Spleen (tissue), 11 donors: ENCODE data around the gene CPSF7. TPM values are rescaled to one million over a fixed set of nuclear protein-coding genes. Genes with fewer than 3 reads are reported as not detected.
"Not testable (repeated sequence)": the region's sequence is repeated elsewhere in the genome, so short reads cannot be mapped to it uniquely, and the experiment has no call there.

ENCODE experiments used
- DNase-seq: peaks from one replicate; pipeline ENCODE4 v3.0.0-alpha.2; 2020
- H3K27ac ChIP-seq, 8 donors: fragments of 200-600 bp; sonication (generic) in 7 of 8; 1 replicate in 4 of 8; 2 replicates in 4 of 8; pipeline versions ENCODE4 v1.5.0 to v1.8.0; 2016 to 2021; ENCODE audit warnings: inconsistent platforms in 4 of 8, mild to moderate bottlenecking in 4 of 8, moderate library complexity in 1 of 8
- H3K27me3 ChIP-seq, 7 donors: fragments of 200-600 bp; sonication (generic) in 6 of 7; replicated peaks in 1 of 7; 1 replicate in 4 of 7; 2 replicates in 3 of 7; pipeline versions ENCODE4 v1.5.0 to v1.8.0; 2016 to 2021; ENCODE audit warnings: inconsistent platforms in 3 of 7, mild to moderate bottlenecking in 1 of 7
- H3K36me3 ChIP-seq, 6 donors: fragments of 200-600 bp; sonication (generic) in 5 of 6; 1 replicate in 4 of 6; 2 replicates in 2 of 6; pipeline versions ENCODE4 v1.5.0 to v1.8.0; 2016 to 2021; ENCODE audit warnings: inconsistent platforms in 2 of 6
- H3K4me1 ChIP-seq, 6 donors: fragments of 200-600 bp; sonication (generic) in 5 of 6; 1 replicate in 3 of 6; 2 replicates in 3 of 6; pipeline versions ENCODE4 v1.5.0 to v1.8.0; 2016 to 2021; ENCODE audit warnings: inconsistent platforms in 3 of 6
- H3K4me3 ChIP-seq, 8 donors: fragments of 200-600 bp; sonication (generic) in 7 of 8; 1 replicate in 4 of 8; 2 replicates in 4 of 8; pipeline versions ENCODE4 v1.5.0 to v1.8.0; 2016 to 2021; ENCODE audit warnings: inconsistent platforms in 4 of 8, mild to moderate bottlenecking in 4 of 8, moderate library complexity in 2 of 8
- H3K9me3 ChIP-seq, 8 donors: fragments of 200-600 bp; sonication (generic) in 7 of 8; 1 replicate in 4 of 8; 2 replicates in 4 of 8; pipeline versions ENCODE4 v1.5.0 to v1.8.0; 2016 to 2021; ENCODE audit warnings: inconsistent platforms in 4 of 8
- POLR2A ChIP-seq, 3 donors: fragments of 450-650 bp; IDR thresholded peaks; one replicate each; pipeline ENCODE4 v1.5.1; 2017; ENCODE audit warnings: antibody characterized with exemption in 3 of 3, mild to moderate bottlenecking in 1 of 3
- POLR2AphosphoS5 ChIP-seq, 3 donors: sonication (generic); formaldehyde crosslinking; IDR thresholded peaks; one replicate each; pipeline ENCODE4 v1.5.1; 2017; ENCODE audit warnings: antibody characterized with exemption in 3 of 3
- WGBS, 5 donors: extraction: QIAGEN DNeasy Blood & Tissue Kit in 3 of 5; methylation state at CpG; one replicate each; pipeline versions ENCODE4 v1.1.5 to v1.1.7; 2013 to 2018; 5-methylcytosine and 5-hydroxymethylcytosine counted together
- intact Hi-C: fragments of 100-400 bp; cut with DNase I; formaldehyde crosslinking; loops from one replicate; pipeline ENCODE4 v1.15.0; 2023; ENCODE audit warnings: low total_unique reads
- polyA plus RNA-seq, 3 donors: library from polyadenylated mRNA; stranded (reverse); fragments of 200-250 nt; gene quantifications; one replicate each; pipeline ENCODE4 v1.2.1, GENCODE V29; 2013
- total RNA-seq, 7 donors: library from RNA; depleted of rRNA in 3 of 7; stranded (reverse); fragments of >200 nt in 3 of 7; fragmentation: NEBNext Ultra II Directional in 4 of 7; extraction: Animal tissue kit (Norgen Biotek cat#: 25700) in 4 of 7; gene quantifications; one replicate each; pipeline versions ENCODE4 v1.1.0 to v1.2.1, GENCODE V29; 2016 to 2021
- TF ChIP-seq, protein P1 (sequence below), 11 experiments: fragments of 200-600 bp in 7 of 11; fragments of 450-650 bp in 4 of 11; sonication (generic) in 4 of 11; IDR thresholded peaks in 8 of 11; conservative IDR thresholded peaks in 3 of 11; 1 replicate in 7 of 11; 2 replicates in 4 of 11; pipeline versions ENCODE4 v1.4.0 to v1.8.0; 2016 to 2021; ENCODE audit warnings: antibody characterized with exemption in 11 of 11, inconsistent platforms in 4 of 11, mild to moderate bottlenecking in 1 of 11
- donor health status: healthy with polysubstance abuse.
- donor health status: DM: no; HTN: no; CAD: no; lungs with moderate emphysema.
- donor health status: DM: no; HTN: no; CAD: no.
- donor health status: Bipolar disorder and iron deficiency.
- donor health status: healthy.
- donor health status: DM: no; HTN: no; CAD: no.
- donor health status: DM: yes; HTN: yes; CAD: no.

Gene CPSF7
- total and polyA plus RNA-seq, 10 donors, result 30.0 to 94.3 (median 67.7) TPM

- no peaks in the 10 kb centered on the region for H3K9me3 ChIP-seq
- intact Hi-C loops, result no loop called here
- TF ChIP-seq POLR2AphosphoS5 (IDR thresholded peaks at IDR 0.05) (no peak), POLR2A (IDR thresholded peaks at IDR 0.05) (no peak)
- TF ChIP-seq, protein P1, sequence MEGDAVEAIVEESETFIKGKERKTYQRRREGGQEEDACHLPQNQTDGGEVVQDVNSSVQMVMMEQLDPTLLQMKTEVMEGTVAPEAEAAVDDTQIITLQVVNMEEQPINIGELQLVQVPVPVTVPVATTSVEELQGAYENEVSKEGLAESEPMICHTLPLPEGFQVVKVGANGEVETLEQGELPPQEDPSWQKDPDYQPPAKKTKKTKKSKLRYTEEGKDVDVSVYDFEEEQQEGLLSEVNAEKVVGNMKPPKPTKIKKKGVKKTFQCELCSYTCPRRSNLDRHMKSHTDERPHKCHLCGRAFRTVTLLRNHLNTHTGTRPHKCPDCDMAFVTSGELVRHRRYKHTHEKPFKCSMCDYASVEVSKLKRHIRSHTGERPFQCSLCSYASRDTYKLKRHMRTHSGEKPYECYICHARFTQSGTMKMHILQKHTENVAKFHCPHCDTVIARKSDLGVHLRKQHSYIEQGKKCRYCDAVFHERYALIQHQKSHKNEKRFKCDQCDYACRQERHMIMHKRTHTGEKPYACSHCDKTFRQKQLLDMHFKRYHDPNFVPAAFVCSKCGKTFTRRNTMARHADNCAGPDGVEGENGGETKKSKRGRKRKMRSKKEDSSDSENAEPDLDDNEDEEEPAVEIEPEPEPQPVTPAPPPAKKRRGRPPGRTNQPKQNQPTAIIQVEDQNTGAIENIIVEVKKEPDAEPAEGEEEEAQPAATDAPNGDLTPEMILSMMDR (IDR thresholded peaks at IDR 0.05 in 8 of 11, conservative IDR thresholded peaks at IDR 0.05 in 3 of 11), result no peak
- DNase-seq, result no peak
- 88 to 98% (median 94%) methylated on average over 6 of the region's 6 CpGs for WGBS, 5 donors
- H3K27me3 ChIP-seq, result no peaks in the 10 kb centered on the region
- no peak overlapping the region for H3K4me3 ChIP-seq
- peaks cover 0 to 15% (median 7%) of the 10 kb centered on the region in 6 donors for H3K4me1 ChIP-seq
- H3K36me3 ChIP-seq, result peaks cover 0 to 100% (median 87%) of the 10 kb centered on the region in 6 donors
- no peak overlapping the region for H3K27ac ChIP-seq
These were observed 12.8 kb upstream of the CPSF7 start for GRCh38 chr11:61442616-61443015.

GRCh38 chr11:61439615-61440014 is 9.8 kb upstream of the CPSF7 start:
- no peak overlapping the region for H3K4me3 ChIP-seq
- peaks cover 0 to 24% (median 19%) of the 10 kb centered on the region in 6 donors for H3K4me1 ChIP-seq
- H3K36me3 ChIP-seq, result peaks cover 0 to 90% (median 66%) of the 10 kb centered on the region in 6 donors
- H3K9me3 ChIP-seq, result no peaks in the 10 kb centered on the region
- TF ChIP-seq, protein P1 (IDR thresholded peaks at IDR 0.05 in 8 of 11, conservative IDR thresholded peaks at IDR 0.05 in 3 of 11), result no peak
- no peak for TF ChIP-seq POLR2AphosphoS5 (IDR thresholded peaks at IDR 0.05)
- TF ChIP-seq POLR2A (IDR thresholded peaks at IDR 0.05), result no peak
- H3K27ac ChIP-seq, result no peak overlapping the region
- H3K27me3 ChIP-seq, result no peaks in the 10 kb centered on the region
- intact Hi-C loops, result no loop called here
- no peak for DNase-seq
- WGBS, 5 donors, result 95 to 100% (median 99%) methylated on average over 1 of the region's 1 CpG

DNA sequence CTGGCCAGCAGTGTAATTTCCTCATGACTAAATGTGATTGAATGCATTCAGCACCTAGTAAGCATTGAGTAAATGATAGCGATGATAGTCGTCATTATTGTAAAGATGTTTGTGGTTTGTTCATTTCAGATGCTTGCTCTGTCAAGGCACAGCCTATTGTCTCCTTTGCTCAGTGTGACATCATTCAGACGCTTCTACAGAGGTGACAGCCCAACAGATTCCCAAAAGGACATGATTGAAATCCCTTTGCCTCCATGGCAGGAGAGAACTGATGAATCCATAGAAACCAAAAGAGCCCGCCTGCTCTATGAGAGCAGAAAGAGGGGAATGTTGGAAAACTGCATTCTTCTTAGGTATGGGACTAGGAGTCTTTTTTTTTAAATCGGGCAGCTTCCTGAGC is 7.7 kb upstream of the CPSF7 start:
- Histone ChIP-seq H3K27ac (no peak overlapping the region), H3K4me3 (no peak overlapping the region), H3K27me3 (no peaks in the 10 kb centered on the region), H3K4me1 (peaks cover 3 to 44% (median 34%) of the 10 kb centered on the region in 6 donors), H3K9me3 (no peaks in the 10 kb centered on the region), H3K36me3 (peaks cover 0 to 86% (median 48%) of the 10 kb centered on the region in 6 donors)
- DNase-seq, result no peak
- TF ChIP-seq POLR2AphosphoS5 (IDR thresholded peaks at IDR 0.05), result no peak
- no peak for TF ChIP-seq POLR2A (IDR thresholded peaks at IDR 0.05)
- TF ChIP-seq, protein P1 (IDR thresholded peaks at IDR 0.05 in 8 of 11, conservative IDR thresholded peaks at IDR 0.05 in 3 of 11), result no peak
- 93 to 99% (median 95%) methylated on average over 5 of the region's 5 CpGs for WGBS, 5 donors
- intact Hi-C loops, result no loop called here

- peak overlapping the region in 6 of 8 donors; percentile 93 to 100 (median 98) for H3K27ac ChIP-seq
These were observed 1.1 kb upstream of the CPSF7 start for GRCh38 chr11:61430839-61431238.

More at GRCh38 chr11:61430839-61431238, 1.1 kb upstream of the CPSF7 start:
- DNase-seq, H3K27me3 ChIP-seq, H3K9me3 ChIP-seq, intact Hi-C loops: not testable (repeated sequence)
- H3K4me1 ChIP-seq, result peaks cover 36 to 92% (median 75%) of the 10 kb centered on the region in 6 donors
- peaks cover 0 to 59% (median 28%) of the 10 kb centered on the region in 6 donors for H3K36me3 ChIP-seq
- H3K4me3 ChIP-seq, result peak overlapping the region; percentile 64 to 91 (median 74)
- WGBS, 5 donors, result 71 to 75% (median 74%) methylated on average over 10 of the region's 10 CpGs
